ENCODE results near the gene MAMSTR.
A peak's percentile ranks its signal among the peaks of the same experiment; 100 is the strongest.
"Not testable (repeated sequence)": the region's sequence is repeated elsewhere in the genome, so short reads cannot be mapped to it uniquely, and the experiment has no call there.

Gene MAMSTR

DNA sequence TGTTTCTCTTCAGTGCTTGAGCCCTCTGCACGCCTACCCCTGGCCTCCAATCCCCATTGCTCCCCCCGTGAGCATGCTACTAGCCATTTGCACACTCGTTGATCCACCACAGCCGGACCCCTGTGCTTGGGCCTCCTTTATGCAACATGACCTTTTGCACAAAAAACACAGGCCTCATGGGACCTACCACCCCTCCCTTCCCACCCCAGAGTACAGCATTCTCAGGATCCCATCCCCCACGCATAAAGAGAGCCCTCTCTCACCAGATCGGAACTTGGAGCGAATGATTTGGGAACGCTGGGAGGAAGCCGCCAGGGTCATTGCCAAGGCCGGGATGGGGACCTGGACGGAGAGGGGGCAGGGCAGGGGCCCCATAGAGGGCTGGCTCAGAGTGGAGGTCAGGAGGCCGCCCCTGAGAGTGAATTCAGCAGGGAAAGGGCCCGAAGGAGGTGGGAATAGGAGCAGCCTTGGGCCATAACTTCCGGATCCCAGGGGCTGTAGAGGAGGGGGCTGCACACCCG is 754 bp downstream of the MAMSTR start:
- Histone ChIP-seq H3K27ac (ENCODE audit: poor library complexity, severe bottlenecking) (no peak overlapping the region), H3K36me3 (ENCODE audit: low read depth) (no peaks in the 10 kb centered on the region), H3K27me3 (ENCODE audit: insufficient read depth, poor library complexity, severe bottlenecking) (no peaks in the 10 kb centered on the region), H3K4me3 (ENCODE audit: severe bottlenecking) (no peak overlapping the region), H3K9me3 (ENCODE audit: severe bottlenecking) (no peaks in the 10 kb centered on the region), H3K4me1 (ENCODE audit: insufficient read depth, poor library complexity, severe bottlenecking) (no peaks in the 10 kb centered on the region)
- ATAC-seq (ENCODE audit: low read depth) (no peak), DNase-seq (ENCODE audit: low spot score) (no peak)
- TF ChIP-seq CTCF (IDR thresholded peaks at IDR 0.05; ENCODE audit: poor library complexity, severe bottlenecking), result no peak

- H3K27me3 ChIP-seq (ENCODE audit: insufficient read depth, poor library complexity, severe bottlenecking); H3K27ac ChIP-seq (ENCODE audit: poor library complexity, severe bottlenecking); ATAC-seq (ENCODE audit: low read depth); H3K36me3 ChIP-seq (ENCODE audit: low read depth); H3K4me1 ChIP-seq (ENCODE audit: insufficient read depth, poor library complexity, severe bottlenecking); DNase-seq (ENCODE audit: low spot score); H3K4me3 ChIP-seq (ENCODE audit: severe bottlenecking); H3K9me3 ChIP-seq (ENCODE audit: severe bottlenecking): not testable (repeated sequence)
These were observed 1.4 kb downstream of the MAMSTR start for GRCh38 chr19:48718106-48718505.

- H3K9me3 ChIP-seq (ENCODE audit: severe bottlenecking), result no peaks in the 10 kb centered on the region
- no peak overlapping the region for H3K27ac ChIP-seq (ENCODE audit: poor library complexity, severe bottlenecking)
- DNase-seq (ENCODE audit: low spot score) (no peak), ATAC-seq (ENCODE audit: low read depth) (no peak)
- H3K4me1 ChIP-seq (ENCODE audit: insufficient read depth, poor library complexity, severe bottlenecking), result peaks cover 5% of the 10 kb centered on the region
- TF ChIP-seq CTCF (IDR thresholded peaks at IDR 0.05; ENCODE audit: poor library complexity, severe bottlenecking), result no peak
- no peaks in the 10 kb centered on the region for H3K27me3 ChIP-seq (ENCODE audit: insufficient read depth, poor library complexity, severe bottlenecking)
- no peak overlapping the region for H3K4me3 ChIP-seq (ENCODE audit: severe bottlenecking)
- no peaks in the 10 kb centered on the region for H3K36me3 ChIP-seq (ENCODE audit: low read depth)
These were observed 2.8 kb downstream of the MAMSTR start for GRCh38 chr19:48716562-48717291.

DNA sequence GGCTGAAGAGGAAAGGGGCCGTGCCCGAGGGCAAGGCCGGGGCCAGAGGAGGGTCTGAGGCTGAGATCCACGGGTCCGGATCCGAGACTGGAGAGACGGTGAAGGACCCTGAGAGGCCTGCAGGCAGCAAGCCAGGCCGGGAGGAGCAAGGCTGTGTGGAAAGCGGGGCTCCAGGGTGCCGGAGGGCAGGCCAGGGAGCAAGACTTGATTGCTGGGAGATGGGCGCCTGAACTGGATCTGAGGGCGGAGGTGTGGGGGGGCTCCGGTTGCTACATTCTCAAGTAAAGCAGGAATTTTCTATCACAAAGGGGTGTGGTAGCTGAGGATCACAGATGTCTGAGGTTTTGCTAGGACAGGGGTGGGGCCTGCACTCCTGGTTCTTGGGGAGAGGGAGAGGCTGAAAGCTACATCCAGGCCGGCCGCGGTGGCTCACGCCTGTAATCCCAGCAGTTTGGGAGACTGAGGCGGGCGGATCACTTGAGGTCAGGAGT is 3.8 kb downstream of the MAMSTR start:
- ATAC-seq (ENCODE audit: low read depth), result no peak
- Histone ChIP-seq H3K9me3 (ENCODE audit: severe bottlenecking) (no peaks in the 10 kb centered on the region), H3K4me3 (ENCODE audit: severe bottlenecking) (no peak overlapping the region), H3K27ac (ENCODE audit: poor library complexity, severe bottlenecking) (no peak overlapping the region), H3K27me3 (ENCODE audit: insufficient read depth, poor library complexity, severe bottlenecking) (no peaks in the 10 kb centered on the region), H3K36me3 (ENCODE audit: low read depth) (no peaks in the 10 kb centered on the region), H3K4me1 (ENCODE audit: insufficient read depth, poor library complexity, severe bottlenecking) (peaks cover 5% of the 10 kb centered on the region)
- no peak for TF ChIP-seq CTCF (IDR thresholded peaks at IDR 0.05; ENCODE audit: poor library complexity, severe bottlenecking)
- no peak for DNase-seq (ENCODE audit: low spot score)

DNA sequence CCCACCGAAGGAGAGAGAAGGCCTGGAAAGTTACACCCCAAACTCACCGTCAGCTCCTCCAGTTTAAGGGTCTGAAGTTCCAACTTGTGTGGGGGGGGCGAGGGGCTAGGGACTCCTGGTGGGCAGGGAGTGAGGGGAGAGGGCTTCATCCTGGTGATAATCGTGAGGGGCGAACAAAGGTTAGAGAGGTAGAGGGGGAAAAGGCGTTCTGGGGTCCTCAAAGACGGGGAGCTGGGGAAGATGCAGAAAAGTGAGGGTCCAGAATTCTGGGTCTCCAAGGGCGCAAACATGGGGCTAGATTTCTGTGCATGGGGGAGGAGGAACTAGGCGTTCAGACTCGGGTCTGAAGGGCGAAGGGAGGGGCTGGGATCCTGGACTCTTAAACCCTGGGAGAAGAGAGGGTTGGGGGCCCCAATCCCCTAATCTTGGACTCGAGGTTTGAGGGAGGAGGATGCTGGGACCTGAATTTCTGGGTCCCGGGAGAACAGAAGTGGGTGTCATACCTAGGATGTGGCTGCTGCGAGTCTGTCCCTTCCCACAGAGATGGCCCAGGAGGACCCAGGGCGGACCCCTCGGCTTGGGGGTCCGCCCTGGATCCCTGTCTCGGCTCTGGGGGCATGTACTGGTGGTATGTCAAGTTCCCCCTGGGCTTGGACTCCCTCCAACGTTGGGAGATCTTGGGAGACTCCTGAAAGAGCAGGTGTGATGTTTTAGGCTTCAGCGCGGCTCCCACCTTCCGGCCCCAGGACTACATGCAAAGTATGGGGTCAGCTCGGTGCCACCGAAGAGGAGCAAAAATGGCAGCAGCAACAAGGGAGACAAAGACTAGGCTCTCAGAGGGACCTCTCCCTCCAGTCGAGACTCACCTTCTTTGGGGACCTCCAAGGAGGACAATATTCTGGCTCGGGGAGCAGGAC is 4.5 kb downstream of the MAMSTR start:
- Histone ChIP-seq H3K27me3 (ENCODE audit: insufficient read depth, poor library complexity, severe bottlenecking) (no peaks in the 10 kb centered on the region), H3K4me3 (ENCODE audit: severe bottlenecking) (peak overlapping the region; percentile 38), H3K27ac (ENCODE audit: poor library complexity, severe bottlenecking) (peak overlapping the region; percentile 53), H3K4me1 (ENCODE audit: insufficient read depth, poor library complexity, severe bottlenecking) (peaks cover 5% of the 10 kb centered on the region), H3K36me3 (ENCODE audit: low read depth) (no peaks in the 10 kb centered on the region), H3K9me3 (ENCODE audit: severe bottlenecking) (no peaks in the 10 kb centered on the region)
- DNase-seq (ENCODE audit: low spot score) (no peak), ATAC-seq (ENCODE audit: low read depth) (no peak)
- no peak for TF ChIP-seq CTCF (IDR thresholded peaks at IDR 0.05; ENCODE audit: poor library complexity, severe bottlenecking)

Data from RWPE2 (cell line).